ENCODE data around the gene WFDC1.

WFDC1 gene, protein sequence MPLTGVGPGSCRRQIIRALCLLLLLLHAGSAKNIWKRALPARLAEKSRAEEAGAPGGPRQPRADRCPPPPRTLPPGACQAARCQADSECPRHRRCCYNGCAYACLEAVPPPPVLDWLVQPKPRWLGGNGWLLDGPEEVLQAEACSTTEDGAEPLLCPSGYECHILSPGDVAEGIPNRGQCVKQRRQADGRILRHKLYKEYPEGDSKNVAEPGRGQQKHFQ

DNA sequence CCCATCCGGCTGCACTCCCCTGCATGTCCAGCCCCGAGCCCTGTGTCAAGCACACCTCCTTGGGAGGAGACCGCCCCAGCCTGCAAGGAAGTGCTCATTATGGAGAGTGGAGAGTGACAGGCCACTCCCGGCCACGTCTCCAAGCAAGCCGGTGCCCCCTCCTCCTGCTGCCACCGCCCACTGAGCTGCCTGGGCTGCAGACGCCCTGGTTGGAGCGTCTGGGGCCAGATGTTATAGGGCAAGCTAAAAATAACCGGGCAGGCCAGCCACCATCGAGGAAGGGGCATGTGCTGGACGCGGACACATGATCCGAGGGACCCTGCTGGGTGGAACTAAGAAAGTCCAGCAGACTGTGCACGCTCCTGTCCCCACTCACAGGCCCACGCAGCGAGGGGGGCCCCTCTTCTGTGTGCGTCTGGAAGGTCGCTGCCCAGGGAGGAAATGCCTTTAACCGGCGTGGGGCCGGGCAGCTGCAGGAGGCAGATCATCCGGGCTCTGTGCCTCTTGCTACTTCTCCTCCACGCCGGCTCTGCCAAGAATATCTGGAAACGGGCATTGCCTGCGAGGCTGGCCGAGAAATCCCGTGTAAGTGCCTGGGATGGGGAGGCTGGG, at the start of gene WFDC1:
TSS of gene WFDC1 (plus strand) at position 348 of the 612 bp plus-strand sequence. CDS start at position 442, 94 bp downstream.
- H3K4me3 ChIP-seq (ENCODE audit: low read depth, low read length): no peak within 1 kb of the TSS
- peak; percentile 49 for DNase-seq (ENCODE audit: low read depth)
- TF ChIP-seq, protein P1, sequence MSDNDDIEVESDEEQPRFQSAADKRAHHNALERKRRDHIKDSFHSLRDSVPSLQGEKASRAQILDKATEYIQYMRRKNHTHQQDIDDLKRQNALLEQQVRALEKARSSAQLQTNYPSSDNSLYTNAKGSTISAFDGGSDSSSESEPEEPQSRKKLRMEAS (IDR thresholded peaks at IDR 0.05; ENCODE audit: low read depth, low read length): no peak
- TF ChIP-seq MYC (IDR thresholded peaks at IDR 0.05; ENCODE audit: low read depth, low read length) (no peak), POLR2A (IDR thresholded peaks at IDR 0.05; ENCODE audit: extremely low read depth, insufficient read length) (no peak)
- TF ChIP-seq, protein P2, sequence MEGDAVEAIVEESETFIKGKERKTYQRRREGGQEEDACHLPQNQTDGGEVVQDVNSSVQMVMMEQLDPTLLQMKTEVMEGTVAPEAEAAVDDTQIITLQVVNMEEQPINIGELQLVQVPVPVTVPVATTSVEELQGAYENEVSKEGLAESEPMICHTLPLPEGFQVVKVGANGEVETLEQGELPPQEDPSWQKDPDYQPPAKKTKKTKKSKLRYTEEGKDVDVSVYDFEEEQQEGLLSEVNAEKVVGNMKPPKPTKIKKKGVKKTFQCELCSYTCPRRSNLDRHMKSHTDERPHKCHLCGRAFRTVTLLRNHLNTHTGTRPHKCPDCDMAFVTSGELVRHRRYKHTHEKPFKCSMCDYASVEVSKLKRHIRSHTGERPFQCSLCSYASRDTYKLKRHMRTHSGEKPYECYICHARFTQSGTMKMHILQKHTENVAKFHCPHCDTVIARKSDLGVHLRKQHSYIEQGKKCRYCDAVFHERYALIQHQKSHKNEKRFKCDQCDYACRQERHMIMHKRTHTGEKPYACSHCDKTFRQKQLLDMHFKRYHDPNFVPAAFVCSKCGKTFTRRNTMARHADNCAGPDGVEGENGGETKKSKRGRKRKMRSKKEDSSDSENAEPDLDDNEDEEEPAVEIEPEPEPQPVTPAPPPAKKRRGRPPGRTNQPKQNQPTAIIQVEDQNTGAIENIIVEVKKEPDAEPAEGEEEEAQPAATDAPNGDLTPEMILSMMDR (IDR thresholded peaks at IDR 0.05; ENCODE audit: low read depth, low read length): no peak

DNA sequence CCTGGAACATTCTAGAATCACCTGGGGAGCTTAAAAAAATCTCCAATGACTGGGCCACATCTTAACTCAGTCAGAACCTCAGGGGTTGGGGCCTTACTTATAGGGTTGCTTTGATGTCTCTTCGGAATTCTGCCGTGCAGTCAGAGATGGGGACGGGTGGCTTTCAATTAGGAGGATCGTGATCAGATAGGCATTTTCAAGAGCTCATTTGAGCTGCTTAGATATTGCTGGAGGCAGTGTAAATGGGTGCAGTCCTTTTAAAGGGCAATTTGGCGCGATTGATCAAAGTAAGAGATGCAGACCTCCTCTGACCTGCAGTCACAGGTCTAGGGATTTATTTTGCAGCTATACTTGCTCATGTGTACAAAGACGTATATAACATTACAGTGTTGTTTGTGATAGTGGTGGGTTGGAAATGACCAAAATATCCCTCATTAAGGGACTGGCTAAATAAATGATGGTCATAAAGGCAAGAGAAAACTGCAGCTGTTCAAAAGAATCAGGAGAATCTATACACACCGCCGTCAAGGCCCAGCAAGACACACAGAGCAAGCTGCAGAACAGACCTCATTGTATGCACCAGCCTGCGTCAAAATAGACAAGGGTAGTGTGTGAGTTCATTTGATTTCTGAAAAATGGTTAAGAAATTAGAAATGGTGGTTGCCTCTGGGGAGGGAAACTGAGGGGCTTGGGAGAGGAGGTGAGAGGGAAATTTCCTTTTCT, 48.6 kb upstream of the WFDC1 start:
- no peak for TF ChIP-seq MYC (IDR thresholded peaks at IDR 0.05; ENCODE audit: low read depth, low read length)
- TF ChIP-seq, protein P1 (IDR thresholded peaks at IDR 0.05; ENCODE audit: low read depth, low read length): no peak
- TF ChIP-seq POLR2A (IDR thresholded peaks at IDR 0.05; ENCODE audit: extremely low read depth, insufficient read length): no peak
- TF ChIP-seq, protein P2 (IDR thresholded peaks at IDR 0.05; ENCODE audit: low read depth, low read length): no peak
- no peak overlapping the region for H3K4me3 ChIP-seq (ENCODE audit: low read depth, low read length)
- DNase-seq (ENCODE audit: low read depth): no peak

DNA sequence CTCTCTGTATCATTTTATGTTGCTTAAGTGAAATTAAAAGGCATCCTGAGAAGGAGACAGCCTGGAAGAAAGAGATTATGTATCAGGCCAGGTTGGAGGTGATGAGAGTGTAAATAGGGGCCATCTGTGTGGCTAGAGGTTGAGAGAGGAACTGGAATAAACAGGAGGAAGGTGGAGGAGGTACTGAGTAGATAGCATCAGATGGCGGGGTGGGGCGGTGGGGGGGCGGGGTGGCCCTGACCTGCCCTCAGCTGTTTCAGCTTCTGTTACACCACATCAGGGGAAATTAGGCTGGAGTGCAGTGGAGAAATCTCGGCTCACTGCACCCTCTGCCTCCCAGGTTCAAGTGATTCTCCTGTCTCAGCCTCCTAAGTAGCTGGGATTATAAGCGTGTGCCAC, 48.0 kb upstream of the WFDC1 start:
- H3K4me3 ChIP-seq (ENCODE audit: low read depth, low read length): no peak overlapping the region
- DNase-seq (ENCODE audit: low read depth): peak; percentile 20
- TF ChIP-seq MYC (IDR thresholded peaks at IDR 0.05; ENCODE audit: low read depth, low read length) (no peak), POLR2A (IDR thresholded peaks at IDR 0.05; ENCODE audit: extremely low read depth, insufficient read length) (no peak)
- TF ChIP-seq, protein P2 (IDR thresholded peaks at IDR 0.05; ENCODE audit: low read depth, low read length): no peak
- TF ChIP-seq, protein P1 (IDR thresholded peaks at IDR 0.05; ENCODE audit: low read depth, low read length): no peak

DNA sequence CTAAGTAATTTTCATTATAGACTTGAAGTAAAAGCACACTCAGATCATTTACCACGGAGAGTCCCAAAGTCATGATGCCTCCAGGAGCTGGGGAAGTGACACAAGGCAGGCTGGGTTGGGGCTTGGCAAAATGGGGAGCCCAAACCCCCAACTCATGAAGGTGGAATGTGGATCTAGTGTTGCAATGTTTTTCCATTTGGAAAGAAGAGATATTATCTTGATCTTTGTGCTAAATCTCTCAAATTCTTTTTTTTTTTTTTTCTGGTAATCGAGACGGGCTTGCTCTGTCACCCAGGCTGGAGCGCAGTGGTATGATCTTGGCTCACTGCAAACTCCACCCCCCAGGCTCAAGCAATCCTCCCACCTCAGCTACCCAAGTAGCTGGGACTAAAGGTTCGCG, 47.3 kb upstream of the WFDC1 start:
- H3K4me3 ChIP-seq (ENCODE audit: low read depth, low read length): no peak overlapping the region
- DNase-seq (ENCODE audit: low read depth): no peak
- TF ChIP-seq, protein P1 (IDR thresholded peaks at IDR 0.05; ENCODE audit: low read depth, low read length): no peak
- TF ChIP-seq MYC (IDR thresholded peaks at IDR 0.05; ENCODE audit: low read depth, low read length): no peak
- TF ChIP-seq POLR2A (IDR thresholded peaks at IDR 0.05; ENCODE audit: extremely low read depth, insufficient read length): no peak
- TF ChIP-seq, protein P2 (IDR thresholded peaks at IDR 0.05; ENCODE audit: low read depth, low read length): no peak

DNA sequence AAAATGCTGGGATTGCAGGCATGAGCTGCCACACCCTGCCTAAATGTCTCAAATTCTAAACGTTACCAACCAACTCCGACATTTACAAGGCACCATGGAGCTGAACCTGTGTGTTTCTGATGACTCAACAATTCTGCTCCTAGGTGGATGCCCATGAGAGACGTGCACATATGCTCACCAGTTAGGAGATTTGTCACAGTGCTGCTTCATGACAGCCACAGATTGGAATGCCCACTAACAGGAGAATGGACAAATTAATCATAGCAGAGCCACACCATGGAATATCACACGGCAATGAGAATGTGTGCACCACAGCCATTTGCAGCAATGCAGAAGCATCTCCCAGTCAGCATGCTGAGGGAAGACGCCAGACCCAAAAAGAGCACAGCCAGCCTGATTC, 46.8 kb upstream of the WFDC1 start:
- no peak overlapping the region for H3K4me3 ChIP-seq (ENCODE audit: low read depth, low read length)
- no peak for DNase-seq (ENCODE audit: low read depth)
- TF ChIP-seq, protein P1 (IDR thresholded peaks at IDR 0.05; ENCODE audit: low read depth, low read length): no peak
- TF ChIP-seq, protein P2 (IDR thresholded peaks at IDR 0.05; ENCODE audit: low read depth, low read length): no peak
- no peak for TF ChIP-seq MYC (IDR thresholded peaks at IDR 0.05; ENCODE audit: low read depth, low read length)
- TF ChIP-seq POLR2A (IDR thresholded peaks at IDR 0.05; ENCODE audit: extremely low read depth, insufficient read length): no peak

Data from NB4 (cell line).